H1 (cell line): ENCODE results near the gene C16orf54. TPM values are rescaled to one million over a fixed set of nuclear protein-coding genes. Genes with fewer than 3 reads are reported as not detected.

Experiments used
- CTCF ChIA-PET: fragments of 300-600 bp; sonication (Branson Sonifier 250); formaldehyde crosslinking; loops from one replicate; lab custom pipeline; 2021; ENCODE audit not compliant: partially characterized antibody; lab: Charles Lee
- POLR2A ChIA-PET: fragments of 300-600 bp; sonication (Branson Sonifier 250); formaldehyde crosslinking; loops from one replicate; lab custom pipeline; 2021; ENCODE audit warnings: inconsistent platforms; ENCODE audit not compliant: partially characterized antibody; lab: Charles Lee
- DNase-seq, 2 experiments: peaks; one replicate each; pipeline versions ENCODE4 v3.0.0 to v3.0.0-alpha.2; 2010 to 2022; ENCODE audit warnings: low spot score in 2 of 2, low read depth in 1 of 2, mixed read lengths in 1 of 2
- FAIRE-seq: peaks from 2 replicates; lab custom pipeline; 2011; peaks lifted over from hg19 to GRCh38; lab: Jason Lieb, UNC
- H2AFZ ChIP-seq: 2 replicates; pipeline ENCODE4 v1.8.1; 2012; ENCODE audit warnings: low read length, inconsistent platforms
- H2AK5ac ChIP-seq: 2 replicates; pipeline ENCODE4 v1.6.1; 2013; ENCODE audit warnings: low read depth, low read length
- H2BK120ac ChIP-seq: replicated peaks from 2 replicates; pipeline ENCODE3; 2013; ENCODE audit warnings: low read depth, low read length, inconsistent platforms
- H2BK12ac ChIP-seq: 2 replicates; pipeline ENCODE4 v1.6.1; 2013; ENCODE audit warnings: low read depth, low read length
- H2BK15ac ChIP-seq: 2 replicates; pipeline ENCODE4 v1.6.1; 2013; ENCODE audit warnings: low read length
- H2BK20ac ChIP-seq: 2 replicates; pipeline ENCODE4 v1.6.1; 2013; ENCODE audit warnings: low read length
- H2BK5ac ChIP-seq: 2 replicates; pipeline ENCODE4 v1.6.1; 2013; ENCODE audit warnings: low read depth, low read length
- H3K14ac ChIP-seq: 2 replicates; pipeline ENCODE4 v1.6.1; 2013; ENCODE audit warnings: inconsistent platforms; ENCODE audit not compliant: insufficient read length
- H3K18ac ChIP-seq: 2 replicates; pipeline ENCODE4 v1.6.1; 2013; ENCODE audit warnings: low read length; ENCODE audit errors: extremely low read depth
- H3K23ac ChIP-seq: 2 replicates; pipeline ENCODE4 v1.6.1; 2013; ENCODE audit warnings: inconsistent platforms; ENCODE audit not compliant: insufficient read length
- H3K23me2 ChIP-seq: 2 replicates; pipeline ENCODE4 v1.6.1; 2013; ENCODE audit warnings: low read depth, low read length
- H3K27ac ChIP-seq: 2 replicates; pipeline ENCODE4 v1.6.1; 2011; ENCODE audit warnings: low read depth, low read length, inconsistent platforms
- H3K27me3 ChIP-seq, 4 experiments: replicated peaks in 1 of 4; 1 replicate in 1 of 4; 2 replicates in 3 of 4; pipeline versions ENCODE4 v1.6.1 to v1.8.1; 2011 to 2013; ENCODE audit warnings: low read length in 3 of 4, mild to moderate bottlenecking in 3 of 4, inconsistent platforms in 2 of 4, mixed read lengths in 2 of 4, moderate library complexity in 1 of 4; ENCODE audit not compliant: control insufficient read depth in 3 of 4, insufficient read depth in 3 of 4; ENCODE audit errors: extremely low read depth in 1 of 4
- H3K36me3 ChIP-seq, 4 experiments: 2 replicates each; pipeline versions ENCODE4 v1.6.1 to v1.8.1; 2011 to 2013; ENCODE audit warnings: mild to moderate bottlenecking in 4 of 4, low read length in 3 of 4, moderate library complexity in 2 of 4, control low read depth in 1 of 4, inconsistent platforms in 1 of 4; ENCODE audit not compliant: insufficient read depth in 4 of 4, control insufficient read depth in 2 of 4
- H3K4ac ChIP-seq: replicated peaks from 2 replicates; pipeline ENCODE3; 2013; ENCODE audit warnings: low read length, low read depth, mixed read lengths, inconsistent platforms; ENCODE audit not compliant: insufficient read length
- H3K4me1 ChIP-seq, 4 experiments: replicated peaks in 1 of 4; 1 replicate in 1 of 4; 2 replicates in 3 of 4; pipeline versions ENCODE4 v1.6.1 to v1.8.1; 2011 to 2013; ENCODE audit warnings: low read length in 3 of 4, inconsistent platforms in 2 of 4, mixed read lengths in 1 of 4; ENCODE audit not compliant: insufficient read depth in 4 of 4, control insufficient read depth in 3 of 4
- H3K4me2 ChIP-seq, 2 experiments: 2 replicates each; pipeline versions ENCODE4 v1.6.1 to v1.8.1; 2011 to 2013; ENCODE audit warnings: low read depth in 2 of 2, low read length in 2 of 2, control low read depth in 1 of 2, inconsistent platforms in 1 of 2, mild to moderate bottlenecking in 1 of 2; ENCODE audit not compliant: insufficient read depth in 1 of 2
- H3K4me3 ChIP-seq, 4 experiments: fragments of 200-600, 300-600 bp in 1 of 4; sonication (generic), shearing (Covaris generic), sonication (Bioruptor Twin) in 1 of 4; 2 replicates each; pipeline versions ENCODE4 v1.5.1 to v1.8.1; 2011 to 2016; ENCODE audit warnings: low read length in 4 of 4, low read depth in 3 of 4, control low read depth in 2 of 4, inconsistent platforms in 2 of 4, mild to moderate bottlenecking in 2 of 4, mixed read lengths in 1 of 4, moderate library complexity in 1 of 4; ENCODE audit not compliant: insufficient read depth in 2 of 4; ENCODE audit errors: extremely low read depth in 1 of 4
- H3K56ac ChIP-seq: replicated peaks from 2 replicates; pipeline ENCODE3; 2013; ENCODE audit warnings: low read depth, mild to moderate bottlenecking, mixed read lengths, low read length, inconsistent platforms; ENCODE audit not compliant: insufficient read length
- H3K79me1 ChIP-seq: 2 replicates; pipeline ENCODE4 v1.6.1; 2013; ENCODE audit warnings: low read depth, low read length, control low read depth
- H3K79me2 ChIP-seq, 2 experiments: 2 replicates each; pipeline versions ENCODE4 v1.6.1 to v1.8.1; 2012 to 2013; ENCODE audit warnings: low read length in 2 of 2, mild to moderate bottlenecking in 2 of 2, inconsistent platforms in 1 of 2; ENCODE audit not compliant: insufficient read depth in 2 of 2, control insufficient read depth in 1 of 2
- H3K9ac ChIP-seq, 4 experiments: replicated peaks in 1 of 4; 1 replicate in 1 of 4; 2 replicates in 3 of 4; pipeline versions ENCODE4 v1.6.1 to v1.8.1; 2011 to 2013; ENCODE audit warnings: low read depth in 3 of 4, low read length in 3 of 4, control low read depth in 2 of 4, mild to moderate bottlenecking in 2 of 4, moderate library complexity in 2 of 4, inconsistent platforms in 1 of 4; ENCODE audit errors: extremely low read depth in 1 of 4
- H3K9me3 ChIP-seq, 2 experiments: 2 replicates each; pipeline versions ENCODE4 v1.6.1 to v1.8.1; 2012 to 2013; ENCODE audit warnings: mild to moderate bottlenecking in 2 of 2, moderate library complexity in 2 of 2, control low read depth in 1 of 2, inconsistent platforms in 1 of 2, low read depth in 1 of 2, low read length in 1 of 2, mixed read lengths in 1 of 2; ENCODE audit not compliant: insufficient read depth in 2 of 2
- H4K20me1 ChIP-seq, 2 experiments: replicated peaks in 1 of 2; 2 replicates each; pipeline versions ENCODE3 to v1.8.1; 2011 to 2013; ENCODE audit warnings: inconsistent platforms in 2 of 2, low read length in 2 of 2, mild to moderate bottlenecking in 1 of 2; ENCODE audit not compliant: insufficient read depth in 2 of 2, control insufficient read depth in 1 of 2
- H4K5ac ChIP-seq: 2 replicates; pipeline ENCODE4 v1.6.1; 2013; ENCODE audit warnings: low read length, low read depth, mixed read lengths, inconsistent platforms; ENCODE audit not compliant: insufficient read length
- H4K8ac ChIP-seq: 2 replicates; pipeline ENCODE4 v1.8.0; 2013; ENCODE audit warnings: mild to moderate bottlenecking, moderate library complexity, low read length, inconsistent platforms; ENCODE audit not compliant: insufficient read depth; ENCODE audit errors: extremely low read depth
- H4K91ac ChIP-seq: replicated peaks from 2 replicates; pipeline ENCODE3; 2013; ENCODE audit warnings: low read length, mixed read lengths, inconsistent platforms; ENCODE audit not compliant: insufficient read length
- BCL11A ChIP-seq, 2 experiments: IDR thresholded peaks; one replicate each; pipeline ENCODE4 v1.6.1; 2011; ENCODE audit warnings: low read depth in 2 of 2, low read length in 2 of 2, mild to moderate bottlenecking in 2 of 2
- CBX5 ChIP-seq: fragments of 300-800, 300-1000 bp; sonication (generic); IDR thresholded peaks from 2 replicates; pipeline ENCODE4 v1.7.1; 2016; ENCODE audit warnings: antibody characterized with exemption, low read length, low read depth
- CTBP2 ChIP-seq: IDR thresholded peaks from 2 replicates; pipeline ENCODE4 v1.7.0; 2011; ENCODE audit warnings: borderline replicate concordance, mild to moderate bottlenecking, moderate library complexity, mixed read lengths, low read length; ENCODE audit not compliant: insufficient read depth, insufficient read length
- FOSL1 ChIP-seq: IDR thresholded peaks from 2 replicates; pipeline ENCODE4 v1.6.1; 2011; ENCODE audit warnings: mild to moderate bottlenecking, low read depth, low read length, moderate library complexity; ENCODE audit not compliant: insufficient read depth
- MAFK ChIP-seq: IDR thresholded peaks from 2 replicates; pipeline ENCODE4 v1.6.1; 2012; ENCODE audit warnings: low read depth, mild to moderate bottlenecking, improper control_type of control experiment, low read length
- RFX5 ChIP-seq: IDR thresholded peaks from 2 replicates; pipeline ENCODE4 v1.6.1; 2011; ENCODE audit warnings: low read depth, low read length, improper control_type of control experiment, borderline replicate concordance
- RNF2 ChIP-seq: fragments of 200-900, 300-1000 bp; sonication (generic); IDR thresholded peaks from 2 replicates; pipeline ENCODE4 v1.7.1; 2016; ENCODE audit warnings: borderline replicate concordance, low read depth, mild to moderate bottlenecking, antibody characterized with exemption, low read length; ENCODE audit not compliant: poor library complexity, severe bottlenecking; ENCODE audit errors: missing control alignments
- SP2 ChIP-seq: IDR thresholded peaks from 2 replicates; pipeline ENCODE4 v1.6.1; 2012; ENCODE audit warnings: mild to moderate bottlenecking, low read length, inconsistent platforms
- SP4 ChIP-seq: IDR thresholded peaks from 2 replicates; pipeline ENCODE4 v1.6.1; 2012; ENCODE audit warnings: low read length, inconsistent platforms
- TEAD4 ChIP-seq: IDR thresholded peaks from 2 replicates; pipeline ENCODE4 v1.6.1; 2012; ENCODE audit warnings: low read depth, low read length, inconsistent platforms, mixed read lengths
- WGBS, 2 experiments: shearing (Covaris generic) in 1 of 2; methylation state at CpG; one replicate each; pipeline versions ENCODE4 v1.1.6 to v1.1.7; 2013 to 2015; ENCODE audit warnings: low lambda C conversion rate in 2 of 2, mixed read lengths in 2 of 2, inconsistent platforms in 1 of 2, low coverage in 1 of 2, missing lambda C conversion rate in 1 of 2; ENCODE audit not compliant: insufficient replicate concordance in 2 of 2, insufficient coverage in 1 of 2, insufficient read length in 1 of 2; ENCODE audit errors: extremely low coverage in 1 of 2, missing lambda C conversion rate in 1 of 2; 5-methylcytosine and 5-hydroxymethylcytosine counted together
- polyA plus RNA-seq, 7 experiments: library from polyadenylated mRNA; depleted of rRNA in 3 of 7; stranded (reverse) in 5 of 7; unstranded in 2 of 7; fragments of >200 nt in 5 of 7; fragments of 200-250 nt in 2 of 7; gene quantifications; 1 replicate in 5 of 7; 2 replicates in 1 of 7; 4 replicates in 1 of 7; pipeline versions ENCODE4 v1.2.1 to v1.2.3, GENCODE V29; 2011 to 2013; ENCODE audit warnings: missing spikeins in 2 of 7, mixed read lengths in 2 of 7
- total RNA-seq: library from RNA; stranded (reverse); fragmentation: NEBNext Ultra II Directional; extraction: Animal tissue kit (Norgen Biotek cat#: 25700); gene quantifications from 2 replicates; pipeline ENCODE4 v1.2.1, GENCODE V29; 2021
- TF ChIP-seq, protein P1 (sequence below): IDR thresholded peaks from 2 replicates; pipeline ENCODE4 v1.6.1; 2012; ENCODE audit warnings: inconsistent platforms
- TF ChIP-seq, protein P2 (sequence below): IDR thresholded peaks from 2 replicates; pipeline ENCODE4 v1.6.1; 2011; ENCODE audit warnings: low read length, improper control_type of control experiment

Gene C16orf54
- total and polyA plus RNA-seq, 2 of the 8 experiments (the other 6 are each of a cell fraction or from before 2014, with no cell fraction given), result not detected

DNA sequence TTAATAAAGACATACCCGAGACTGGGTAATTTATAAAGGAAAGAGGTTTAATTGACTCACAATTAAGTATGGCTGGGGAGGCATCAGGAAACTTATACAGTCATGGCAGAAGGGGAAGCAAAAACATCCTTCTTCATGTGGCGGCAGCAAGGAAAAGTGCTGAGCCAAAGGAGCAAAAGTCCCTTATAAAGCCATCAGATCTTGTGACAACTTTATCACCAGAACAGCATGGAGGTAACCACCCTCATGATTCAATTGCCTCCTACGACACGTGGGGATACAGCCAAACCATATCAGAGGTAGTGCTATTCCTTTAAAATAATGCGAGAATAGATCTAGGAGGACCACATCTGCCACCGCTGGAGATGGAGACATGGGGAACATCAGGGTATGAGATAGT, 9.0 kb downstream of the C16orf54 start:
- no peak overlapping the region for H2BK120ac ChIP-seq
- no peaks in the 10 kb centered on the region for H3K9me3 ChIP-seq
- no peak overlapping the region for H3K4me2 ChIP-seq
- H3K79me1 ChIP-seq, result 0 out of 2 replicates have a peak, but pooled peaks cover 2% of the 10 kb centered on the region
- CTCF ChIA-PET, result interaction anchor here (0.8 to 2.2 kb wide), 10 partner anchors 7 to 54 kb away, joined by 3 to 12 read pairs (median 4); partner anchors contain the start of gene KIF22
- no peak overlapping the region for H2BK5ac ChIP-seq
- no peaks in the 10 kb centered on the region for H3K79me2 ChIP-seq
- H2BK20ac ChIP-seq, result no peak overlapping the region
- POLR2A ChIA-PET, result interaction anchor here (0.7 to 26.3 kb wide), 13 partner anchors 9 to 218 kb away, joined by 3 to 490 read pairs (median 6); partner anchors contain the start of genes C16orf54 and KIF22
- H4K5ac ChIP-seq, result no peak overlapping the region
- no peak overlapping the region for H3K23ac ChIP-seq
- no peaks in the 10 kb centered on the region for H3K4me1 ChIP-seq
- 84% methylated on average over 6 of the region's 6 CpGs; no CpG with 5 or more reads in 1 of the 2 experiments for WGBS, 2 experiments
- FAIRE-seq, result no peak
- H2BK12ac ChIP-seq, result no peak overlapping the region
- no peak overlapping the region for H4K91ac ChIP-seq
- H3K23me2 ChIP-seq, result peaks cover 3% of the 10 kb centered on the region; the same call in 1 of the 2 replicates
- peaks cover 3 to 19% of the 10 kb centered on the region in 2 experiments for H4K20me1 ChIP-seq
- H2BK15ac ChIP-seq, result no peak overlapping the region
- no peak overlapping the region for H2AK5ac ChIP-seq
- H3K4me3 ChIP-seq, result no peak overlapping the region
- H2AFZ ChIP-seq, result no peak overlapping the region
- no peaks in the 10 kb centered on the region for H3K27me3 ChIP-seq
- H3K18ac ChIP-seq, result no peak overlapping the region
- no peak for DNase-seq
- H3K9ac ChIP-seq, result no peak overlapping the region
- no peak overlapping the region for H4K8ac ChIP-seq
- H3K36me3 ChIP-seq, result peaks cover 9 to 51% (median 17%) of the 10 kb centered on the region in 4 experiments
- H3K14ac ChIP-seq, result no peak overlapping the region
- no peak overlapping the region for H3K56ac ChIP-seq
- H3K27ac ChIP-seq, result no peak overlapping the region
- H3K4ac ChIP-seq, result no peak overlapping the region
- TF ChIP-seq, protein P1, sequence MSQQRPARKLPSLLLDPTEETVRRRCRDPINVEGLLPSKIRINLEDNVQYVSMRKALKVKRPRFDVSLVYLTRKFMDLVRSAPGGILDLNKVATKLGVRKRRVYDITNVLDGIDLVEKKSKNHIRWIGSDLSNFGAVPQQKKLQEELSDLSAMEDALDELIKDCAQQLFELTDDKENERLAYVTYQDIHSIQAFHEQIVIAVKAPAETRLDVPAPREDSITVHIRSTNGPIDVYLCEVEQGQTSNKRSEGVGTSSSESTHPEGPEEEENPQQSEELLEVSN, result no peak
- no peak for TF ChIP-seq BCL11A (IDR thresholded peaks at IDR 0.05; ENCODE audit: low read depth in 2 of 2, low read length in 2 of 2)
- TF ChIP-seq MAFK, result no peak
- no peak for TF ChIP-seq SP4
- no peak for TF ChIP-seq RFX5
- TF ChIP-seq RNF2, result no peak
- no peak for TF ChIP-seq CBX5
- TF ChIP-seq SP2, result no peak
- TF ChIP-seq TEAD4, result no peak
- no peak for TF ChIP-seq CTBP2
- no peak for TF ChIP-seq FOSL1
- TF ChIP-seq, protein P2, sequence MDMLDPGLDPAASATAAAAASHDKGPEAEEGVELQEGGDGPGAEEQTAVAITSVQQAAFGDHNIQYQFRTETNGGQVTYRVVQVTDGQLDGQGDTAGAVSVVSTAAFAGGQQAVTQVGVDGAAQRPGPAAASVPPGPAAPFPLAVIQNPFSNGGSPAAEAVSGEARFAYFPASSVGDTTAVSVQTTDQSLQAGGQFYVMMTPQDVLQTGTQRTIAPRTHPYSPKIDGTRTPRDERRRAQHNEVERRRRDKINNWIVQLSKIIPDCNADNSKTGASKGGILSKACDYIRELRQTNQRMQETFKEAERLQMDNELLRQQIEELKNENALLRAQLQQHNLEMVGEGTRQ, result no peak
